Neuron (in vitro differentiated cells): Measurements from ENCODE around the gene PCDH9.

ENCODE experiments used
- H2AFZ ChIP-seq: one replicate; pipeline ENCODE4 v1.6.1; 2013; ENCODE audit warnings: low read depth, mild to moderate bottlenecking, inconsistent platforms, low read length, moderate library complexity
- H3K27me3 ChIP-seq: one replicate; pipeline ENCODE4 v1.6.1; 2013; ENCODE audit warnings: low read length; ENCODE audit not compliant: insufficient read depth
- H3K36me3 ChIP-seq: one replicate; pipeline ENCODE4 v1.6.1; 2013; ENCODE audit warnings: low read length; ENCODE audit not compliant: insufficient read depth
- H3K4me1 ChIP-seq: one replicate; pipeline ENCODE4 v1.6.1; 2013; ENCODE audit warnings: low read length; ENCODE audit not compliant: insufficient read depth
- H3K4me3 ChIP-seq: 2 replicates; pipeline ENCODE4 v1.5.1; 2013; ENCODE audit warnings: mild to moderate bottlenecking, low read length, moderate library complexity
- H3K9me3 ChIP-seq: one replicate; pipeline ENCODE4 v1.6.1; 2013; ENCODE audit warnings: low read length

The PCDH9 gene

DNA sequence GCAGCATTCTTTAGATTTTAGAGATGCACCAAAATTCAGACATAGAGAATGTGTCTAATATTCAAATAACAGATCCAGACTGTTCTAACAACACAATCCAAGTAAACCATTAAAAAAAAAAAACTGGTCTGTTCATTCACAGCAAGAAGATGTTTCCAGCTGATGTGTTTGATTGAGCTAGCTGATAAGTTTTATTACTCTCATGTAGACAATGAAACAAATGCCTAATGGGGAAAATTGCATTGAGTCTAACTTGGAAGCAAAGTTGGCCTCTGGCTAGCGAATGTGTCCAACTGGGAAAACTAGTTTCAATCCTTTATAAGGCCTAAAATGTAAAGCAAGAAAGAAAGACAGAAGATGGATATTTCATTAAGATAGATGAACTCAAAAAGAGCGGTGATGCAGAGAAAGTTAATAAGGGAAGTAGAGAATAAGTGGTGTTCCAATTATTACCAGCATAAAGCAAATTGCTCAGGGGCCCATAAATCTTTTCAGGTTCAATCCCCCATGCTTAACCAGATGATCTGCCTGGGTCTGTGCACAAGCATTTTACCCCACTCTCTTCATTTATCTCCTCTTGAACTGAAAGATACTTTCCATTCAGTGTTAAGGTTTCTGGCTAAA lies 54.2 kb downstream of the PCDH9 start:
- Histone ChIP-seq H3K27me3 (no peaks in the 10 kb centered on the region), H2AFZ (no peak overlapping the region), H3K9me3 (no peaks in the 10 kb centered on the region), H3K4me1 (no peaks in the 10 kb centered on the region), H3K36me3 (no peaks in the 10 kb centered on the region), H3K4me3 (no peak overlapping the region)

DNA sequence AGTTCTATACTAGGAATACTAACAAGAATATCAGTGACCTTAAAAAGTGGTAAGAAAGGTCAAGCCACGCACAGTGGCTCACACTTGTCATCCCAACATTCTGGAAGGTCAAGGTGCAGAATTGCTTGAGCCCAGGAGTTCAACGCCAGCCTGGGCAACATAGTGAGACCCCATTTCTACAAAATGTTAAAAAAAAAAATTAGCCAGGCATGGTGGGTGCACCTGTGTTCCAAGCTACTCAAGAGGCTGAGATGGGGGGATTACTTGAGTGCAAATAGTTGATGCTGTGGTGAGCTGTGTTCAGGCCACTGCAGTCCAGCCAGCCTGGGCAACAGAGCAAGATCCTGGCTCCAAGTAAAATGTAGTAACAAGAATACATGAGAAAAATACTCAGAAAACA lies 61.8 kb downstream of the PCDH9 start:
- H3K4me3 ChIP-seq = no peak overlapping the region
- H3K4me1 ChIP-seq = no peaks in the 10 kb centered on the region
- H3K9me3 ChIP-seq = no peaks in the 10 kb centered on the region
- no peak overlapping the region for H2AFZ ChIP-seq
- no peaks in the 10 kb centered on the region for H3K27me3 ChIP-seq
- no peaks in the 10 kb centered on the region for H3K36me3 ChIP-seq

DNA sequence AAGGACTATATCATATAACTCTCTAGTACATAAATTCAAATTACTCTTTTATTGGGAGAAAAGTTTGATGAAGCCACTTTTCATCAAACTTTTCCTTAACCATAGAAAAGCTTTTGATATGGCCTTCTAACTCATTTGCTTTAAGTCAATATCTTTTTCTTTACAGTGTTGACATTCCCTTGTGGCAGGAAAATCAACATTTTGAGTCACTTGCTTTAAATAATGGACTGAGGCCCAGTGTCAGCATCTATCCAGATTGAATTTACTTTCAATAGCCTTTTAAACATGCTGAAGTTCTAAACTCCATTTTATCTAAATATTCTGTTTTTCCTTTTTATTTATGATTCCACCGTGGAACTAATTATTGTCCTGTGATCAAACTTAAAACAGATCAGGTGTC lies 62.7 kb downstream of the PCDH9 start:
- Histone ChIP-seq H3K27me3 (no peaks in the 10 kb centered on the region), H3K4me1 (no peaks in the 10 kb centered on the region), H3K36me3 (no peaks in the 10 kb centered on the region), H3K9me3 (no peaks in the 10 kb centered on the region), H2AFZ (no peak overlapping the region), H3K4me3 (no peak overlapping the region)

DNA sequence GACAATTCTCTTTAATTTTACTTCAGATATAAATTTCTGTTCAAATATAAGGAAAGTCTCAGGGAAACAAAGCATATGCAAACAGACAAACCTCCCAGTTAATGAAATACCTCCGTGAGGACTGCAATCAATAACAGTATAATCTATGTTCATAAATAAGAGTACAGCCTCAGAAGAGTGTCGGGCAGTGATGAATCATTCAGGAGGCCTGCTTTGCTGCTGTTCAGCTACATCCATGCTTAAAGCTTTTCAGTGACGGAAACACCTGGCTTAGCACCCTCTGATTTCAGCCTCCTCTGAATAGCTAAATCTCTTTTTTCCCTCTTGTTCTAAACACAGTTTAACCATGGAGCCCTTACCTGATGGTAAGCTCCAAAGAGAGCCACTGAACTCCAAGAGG lies 69.0 kb downstream of the PCDH9 start:
- Histone ChIP-seq H3K4me3 (no peak overlapping the region), H2AFZ (no peak overlapping the region), H3K9me3 (no peaks in the 10 kb centered on the region), H3K27me3 (no peaks in the 10 kb centered on the region), H3K36me3 (no peaks in the 10 kb centered on the region), H3K4me1 (no peaks in the 10 kb centered on the region)

DNA sequence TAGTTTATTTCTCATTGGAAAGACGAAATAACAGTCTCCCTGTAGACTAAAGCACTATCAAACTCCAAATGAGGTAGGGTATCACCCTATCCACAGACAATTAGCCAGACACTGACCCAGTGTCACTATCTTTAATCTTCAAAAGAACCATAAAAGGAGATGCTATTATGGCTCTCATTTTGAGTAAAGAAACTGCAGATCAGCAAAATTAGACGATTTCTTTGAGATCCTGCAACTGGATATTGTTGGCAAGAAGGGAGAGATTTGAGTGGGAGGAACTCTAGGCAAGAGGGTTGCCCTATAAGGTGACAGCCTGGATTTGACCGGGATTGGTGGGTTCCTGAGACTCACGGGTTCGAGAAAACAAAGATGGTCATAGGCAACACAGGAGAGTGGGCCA lies 71.2 kb downstream of the PCDH9 start:
- Histone ChIP-seq H3K36me3 (no peaks in the 10 kb centered on the region), H2AFZ (no peak overlapping the region), H3K9me3 (no peaks in the 10 kb centered on the region), H3K4me3 (no peak overlapping the region), H3K27me3 (no peaks in the 10 kb centered on the region), H3K4me1 (no peaks in the 10 kb centered on the region)

DNA sequence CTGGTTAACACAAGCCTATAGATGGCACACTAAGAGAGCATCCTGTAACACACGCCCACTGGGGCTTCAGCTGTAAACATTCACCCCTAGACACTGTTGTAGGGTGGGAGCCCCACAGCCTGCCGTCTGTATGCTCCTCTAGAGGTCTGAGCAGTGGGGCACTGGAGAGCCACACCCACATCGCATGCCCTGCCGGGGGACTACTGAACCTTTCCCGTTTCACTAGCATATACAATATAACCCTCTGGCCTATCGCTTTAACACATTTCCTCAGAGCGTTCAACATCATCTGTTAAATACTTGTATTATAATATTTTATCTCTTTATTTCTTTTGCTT lies 73.4 kb downstream of the PCDH9 start:
- Histone ChIP-seq H2AFZ (no peak overlapping the region), H3K4me3 (no peak overlapping the region), H3K9me3 (no peaks in the 10 kb centered on the region), H3K36me3 (no peaks in the 10 kb centered on the region), H3K4me1 (no peaks in the 10 kb centered on the region), H3K27me3 (no peaks in the 10 kb centered on the region)

DNA sequence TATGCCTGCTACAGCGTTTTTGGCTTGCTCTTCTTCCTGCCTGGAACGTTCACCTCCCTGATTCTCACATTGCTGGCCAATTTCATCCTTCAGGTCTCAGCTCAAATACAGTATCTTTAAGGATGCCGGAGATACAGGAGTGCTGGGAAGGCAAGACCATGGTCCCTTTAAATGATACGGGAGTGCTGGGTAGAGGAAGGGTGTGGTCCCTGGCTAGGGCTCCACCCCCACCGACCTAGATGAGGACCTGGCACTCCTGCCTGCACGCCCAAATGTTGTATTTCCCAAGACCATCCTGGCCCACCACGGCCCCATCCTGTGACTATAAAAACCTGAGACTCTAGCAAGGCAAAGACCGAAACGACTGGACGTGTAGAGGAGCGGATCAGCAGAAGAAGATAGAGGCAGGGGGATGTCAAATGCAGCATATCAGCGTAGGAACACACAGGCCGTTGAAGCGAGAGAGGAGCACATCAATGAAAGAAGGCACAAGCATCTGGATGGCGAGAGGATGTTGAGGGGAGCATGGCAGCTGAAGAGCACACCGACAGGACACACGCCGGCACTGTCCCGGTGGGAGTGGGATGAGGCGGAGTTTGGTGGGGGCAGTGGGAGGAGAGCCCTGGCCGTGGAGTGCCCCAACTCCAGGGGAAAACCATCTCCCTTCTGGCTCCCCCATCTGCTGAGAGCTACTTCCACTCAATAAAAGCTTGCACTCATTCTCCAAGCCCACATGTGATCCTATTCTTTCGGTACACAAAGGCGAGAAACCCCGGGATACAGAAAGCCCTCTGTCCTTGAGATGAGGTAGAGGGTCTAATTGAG lies 74.0 kb downstream of the PCDH9 start:
- Histone ChIP-seq H3K4me3 (no peak overlapping the region), H3K27me3 (no peaks in the 10 kb centered on the region), H3K4me1 (no peaks in the 10 kb centered on the region), H3K9me3 (no peaks in the 10 kb centered on the region), H2AFZ (no peak overlapping the region), H3K36me3 (no peaks in the 10 kb centered on the region)

DNA sequence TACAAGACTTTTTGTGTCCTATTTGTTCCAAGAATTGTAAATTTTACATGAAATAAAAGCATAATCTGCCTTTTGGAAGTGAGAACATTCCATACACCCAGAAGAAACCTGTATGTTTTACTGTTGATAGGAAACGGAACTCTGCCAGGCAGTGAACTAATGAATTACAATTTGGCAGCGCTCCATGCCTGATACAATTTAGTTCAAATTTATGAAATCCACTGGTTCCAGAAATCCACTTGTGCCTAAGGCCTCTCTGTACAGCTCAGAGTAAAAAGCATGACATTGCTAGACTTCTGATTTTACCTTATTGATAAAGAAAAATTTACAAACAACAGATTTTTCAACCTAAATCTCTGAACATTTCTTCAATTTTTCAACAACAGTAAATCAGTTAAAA lies 78.1 kb downstream of the PCDH9 start:
- Histone ChIP-seq H3K36me3 (no peaks in the 10 kb centered on the region), H3K27me3 (no peaks in the 10 kb centered on the region), H3K9me3 (no peaks in the 10 kb centered on the region), H2AFZ (no peak overlapping the region), H3K4me1 (peaks cover 21% of the 10 kb centered on the region), H3K4me3 (no peak overlapping the region)

DNA sequence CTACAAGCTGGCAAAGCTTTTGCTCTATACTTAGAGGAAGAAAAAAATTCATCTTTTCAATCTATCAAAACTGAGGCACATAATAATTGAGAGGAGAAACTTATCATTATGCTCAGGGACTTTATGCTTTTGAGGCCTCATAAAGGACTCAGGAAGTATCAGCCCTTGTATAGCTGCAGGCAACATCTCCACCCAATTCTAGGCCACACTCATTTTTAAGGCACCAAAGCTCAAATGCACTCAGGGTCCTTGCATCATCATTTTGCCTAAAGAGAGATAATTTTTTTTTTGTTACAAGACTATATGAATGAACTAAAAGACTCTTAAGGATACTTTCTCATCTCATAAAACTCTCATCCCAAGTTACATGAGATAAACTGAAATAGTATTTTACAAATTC lies 78.5 kb downstream of the PCDH9 start:
- no peaks in the 10 kb centered on the region for H3K9me3 ChIP-seq
- no peak overlapping the region for H3K4me3 ChIP-seq
- no peaks in the 10 kb centered on the region for H3K27me3 ChIP-seq
- no peaks in the 10 kb centered on the region for H3K36me3 ChIP-seq
- H2AFZ ChIP-seq = no peak overlapping the region
- peaks cover 25% of the 10 kb centered on the region for H3K4me1 ChIP-seq

DNA sequence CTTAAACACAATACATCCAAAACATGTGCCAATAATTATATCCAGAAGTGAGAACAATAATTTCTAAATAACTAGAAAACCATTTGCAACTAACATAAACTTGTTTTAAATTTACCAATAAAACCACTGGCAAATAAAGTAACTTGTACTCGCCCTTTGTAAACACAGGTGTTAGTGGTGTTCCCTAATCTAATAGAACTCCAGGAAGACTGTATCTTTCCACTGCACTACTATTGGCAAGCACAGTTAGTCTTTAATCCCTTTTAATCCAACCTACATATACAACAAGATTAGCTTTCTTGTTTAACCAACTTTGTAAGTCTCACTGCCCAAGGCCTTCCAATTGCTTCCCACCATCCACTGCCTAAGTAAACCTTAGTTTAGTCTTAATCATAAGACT lies 79.5 kb downstream of the PCDH9 start:
- H3K27me3 ChIP-seq = no peaks in the 10 kb centered on the region
- H3K9me3 ChIP-seq = no peaks in the 10 kb centered on the region
- H3K36me3 ChIP-seq = no peaks in the 10 kb centered on the region
- H2AFZ ChIP-seq = no peak overlapping the region
- H3K4me3 ChIP-seq = no peak overlapping the region
- H3K4me1 ChIP-seq = peaks cover 35% of the 10 kb centered on the region

DNA sequence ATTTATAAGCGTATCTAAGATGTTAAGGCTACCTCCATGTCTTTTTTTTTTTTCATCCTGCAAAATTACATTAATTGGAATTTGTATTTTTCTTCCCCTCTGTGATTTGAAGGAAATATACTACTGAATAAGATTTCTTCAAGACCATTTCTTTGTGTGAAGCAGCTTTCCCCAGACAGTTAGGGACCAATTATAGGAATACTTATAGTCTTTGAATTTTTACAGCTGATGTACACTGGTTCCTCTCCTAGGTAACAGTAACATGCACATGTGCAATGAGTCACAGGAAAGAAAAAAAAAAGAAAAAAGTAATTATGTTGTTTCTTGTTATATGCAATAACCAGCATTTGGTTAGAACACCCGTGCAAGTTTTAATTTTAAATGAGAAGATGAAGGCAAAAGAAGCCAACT lies 82.0 kb downstream of the PCDH9 start:
- H3K9me3 ChIP-seq = no peaks in the 10 kb centered on the region
- H3K4me3 ChIP-seq = peak overlapping the region; percentile 17
- no peaks in the 10 kb centered on the region for H3K27me3 ChIP-seq

DNA sequence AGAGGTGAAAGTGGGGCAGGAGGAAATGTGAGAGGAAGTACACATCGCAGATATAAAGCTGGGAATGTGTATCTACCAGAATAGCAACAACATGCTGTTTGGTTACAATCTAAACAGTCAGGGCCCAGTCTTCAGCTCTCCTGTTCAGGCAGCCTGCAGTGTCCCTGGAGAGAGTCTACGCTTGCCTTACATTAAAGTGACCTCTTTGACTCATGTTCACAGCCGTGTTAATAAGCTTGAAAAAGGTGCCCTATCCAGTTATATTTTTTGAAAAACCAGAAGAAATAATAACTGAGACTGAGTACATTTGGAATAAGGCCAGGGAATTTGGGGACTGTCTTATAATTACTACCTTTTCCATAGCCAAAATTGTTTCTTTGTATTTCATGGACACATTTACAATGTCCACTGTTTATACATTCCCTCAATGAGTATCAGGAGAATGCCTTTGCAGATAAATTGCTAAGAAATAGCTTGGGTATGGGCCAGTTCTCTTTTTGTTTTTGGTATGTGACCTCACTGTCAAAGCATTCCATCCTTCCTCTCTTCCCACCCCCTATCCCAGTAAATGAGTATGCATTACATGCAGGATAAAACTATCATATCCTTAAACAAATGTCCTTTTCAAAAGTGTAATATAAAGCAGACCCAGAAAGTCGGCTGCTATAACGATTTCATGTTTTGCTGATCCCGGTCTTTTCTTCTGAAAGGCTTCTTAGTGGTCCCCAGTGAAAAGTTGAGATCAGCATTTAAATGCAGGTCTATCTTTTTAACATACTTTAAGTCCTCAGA lies 82.6 kb downstream of the PCDH9 start:
- peak overlapping the region; percentile 56 for H2AFZ ChIP-seq
- peaks cover 51% of the 10 kb centered on the region for H3K4me1 ChIP-seq
- no peaks in the 10 kb centered on the region for H3K36me3 ChIP-seq
- H3K4me3 ChIP-seq = peak overlapping the region; percentile 17
- no peaks in the 10 kb centered on the region for H3K27me3 ChIP-seq
- no peaks in the 10 kb centered on the region for H3K9me3 ChIP-seq

More for the DNA sequence above, 82.0 kb downstream of the PCDH9 start:
- no peaks in the 10 kb centered on the region for H3K36me3 ChIP-seq
- peaks cover 51% of the 10 kb centered on the region for H3K4me1 ChIP-seq
- H2AFZ ChIP-seq = peak overlapping the region; percentile 56

DNA sequence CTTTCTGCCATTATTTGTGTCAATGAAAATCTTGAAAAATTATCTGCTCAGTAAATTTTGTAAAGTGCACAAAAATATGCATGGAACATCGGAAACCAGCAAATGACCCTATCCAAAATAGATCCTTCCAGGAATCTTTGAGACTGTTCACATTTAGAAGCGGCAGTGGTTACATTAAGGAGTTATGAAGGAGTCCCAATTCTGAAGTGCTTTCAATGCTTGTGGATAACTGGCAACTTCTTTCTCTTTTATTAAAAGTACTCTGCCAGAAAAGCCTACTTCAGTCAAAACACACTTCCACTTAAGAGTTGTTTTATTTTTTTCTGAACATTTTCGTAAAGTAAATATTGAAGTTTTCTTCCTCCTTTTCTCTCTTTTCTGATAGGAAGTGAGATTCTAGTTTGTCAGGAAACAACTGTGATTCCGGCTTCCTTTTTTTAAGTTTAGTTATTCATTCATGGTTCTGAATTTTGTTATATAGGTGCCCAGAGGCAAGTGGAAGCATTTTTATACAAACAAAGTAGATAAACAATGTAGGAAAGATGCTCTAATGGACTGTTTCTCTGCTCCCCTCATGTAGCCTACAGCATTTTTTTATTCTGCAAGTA lies 83.5 kb downstream of the PCDH9 start:
- H2AFZ ChIP-seq = peak overlapping the region; percentile 56
- no peaks in the 10 kb centered on the region for H3K36me3 ChIP-seq
- H3K27me3 ChIP-seq = no peaks in the 10 kb centered on the region
- H3K4me3 ChIP-seq = peak overlapping the region; percentile 17
- H3K9me3 ChIP-seq = no peaks in the 10 kb centered on the region
- H3K4me1 ChIP-seq = peaks cover 51% of the 10 kb centered on the region
